GM12878 (cell line): ENCODE results near the gene VDR.

Experiments
- ATF7 ChIP-seq: fragments of 450-650 bp; IDR thresholded peaks from 2 replicates; pipeline ENCODE4 v1.6.1; 2016; ENCODE audit warnings: low read depth, mild to moderate bottlenecking
- ESRRA ChIP-seq: IDR thresholded peaks from 2 replicates; pipeline ENCODE4 v1.6.1; 2012; ENCODE audit warnings: mild to moderate bottlenecking, low read length, improper control_type of control experiment
- MXI1 ChIP-seq: fragments of 150-350 bp; IDR thresholded peaks from 2 replicates; pipeline ENCODE4 v1.6.1; 2011; ENCODE audit warnings: low read depth, mild to moderate bottlenecking, inconsistent platforms, low read length, improper control_type of control experiment
- NFYB ChIP-seq: IDR thresholded peaks from 2 replicates; pipeline ENCODE4 v1.6.1; 2011; ENCODE audit warnings: low read depth, mild to moderate bottlenecking, low read length, improper control_type of control experiment, moderate library complexity; ENCODE audit not compliant: insufficient read depth
- PAX8 ChIP-seq: fragments of 450-650 bp; IDR thresholded peaks from 2 replicates; pipeline ENCODE4 v1.6.1; 2017; ENCODE audit warnings: mild to moderate bottlenecking, moderate library complexity
- POLR2AphosphoS5 ChIP-seq: IDR thresholded peaks from 2 replicates; pipeline ENCODE4 v1.6.1; 2011; ENCODE audit warnings: mild to moderate bottlenecking, low read length, inconsistent platforms
- RBBP5 ChIP-seq: fragments of 200-600 bp; sonication (generic); conservative IDR thresholded peaks from 2 replicates; pipeline ENCODE4 v1.6.1; 2016
- STAT1 ChIP-seq: fragments of 450-650 bp; conservative IDR thresholded peaks from 2 replicates; pipeline ENCODE4 v1.6.1; 2014; ENCODE audit warnings: antibody characterized with exemption, mild to moderate bottlenecking
- TF ChIP-seq, protein P1 (sequence below), 3 experiments: IDR thresholded peaks in 2 of 3; conservative IDR thresholded peaks in 1 of 3; 2 replicates each; pipeline ENCODE4 v1.5.1; 2011; ENCODE audit warnings: low read depth in 3 of 3, low read length in 3 of 3, mild to moderate bottlenecking in 3 of 3, control low read depth in 2 of 3, moderate library complexity in 2 of 3, inconsistent platforms in 1 of 3, mixed read lengths in 1 of 3; ENCODE audit not compliant: control insufficient read depth in 2 of 3, insufficient read depth in 1 of 3; ENCODE audit errors: extremely low read depth in 1 of 3
- TF ChIP-seq, protein P2 (sequence below): fragments of 450-650 bp; IDR thresholded peaks from 2 replicates; pipeline ENCODE4 v1.6.1; 2014; ENCODE audit warnings: mild to moderate bottlenecking

DNA sequence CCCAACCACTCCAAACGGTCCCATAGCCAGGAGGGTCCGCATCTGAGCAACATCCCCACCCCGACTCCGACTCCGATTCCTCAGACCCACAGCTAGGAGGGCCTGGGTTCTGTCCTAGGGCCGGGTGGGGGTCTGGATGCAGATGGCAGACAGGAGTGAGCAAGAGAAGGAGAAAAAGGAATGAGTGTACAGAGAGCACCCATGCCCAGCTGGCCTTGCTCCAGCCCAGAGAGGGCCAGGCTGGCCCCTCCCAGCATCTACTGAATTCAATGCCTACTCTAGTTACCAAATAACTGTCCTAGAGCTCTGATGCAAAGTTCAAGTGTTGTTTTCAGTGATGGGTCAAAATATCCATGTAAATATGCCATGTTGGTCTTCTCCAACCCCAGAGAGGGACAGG lies 40.8 kb downstream of the VDR start:
- TF ChIP-seq, protein P1, sequence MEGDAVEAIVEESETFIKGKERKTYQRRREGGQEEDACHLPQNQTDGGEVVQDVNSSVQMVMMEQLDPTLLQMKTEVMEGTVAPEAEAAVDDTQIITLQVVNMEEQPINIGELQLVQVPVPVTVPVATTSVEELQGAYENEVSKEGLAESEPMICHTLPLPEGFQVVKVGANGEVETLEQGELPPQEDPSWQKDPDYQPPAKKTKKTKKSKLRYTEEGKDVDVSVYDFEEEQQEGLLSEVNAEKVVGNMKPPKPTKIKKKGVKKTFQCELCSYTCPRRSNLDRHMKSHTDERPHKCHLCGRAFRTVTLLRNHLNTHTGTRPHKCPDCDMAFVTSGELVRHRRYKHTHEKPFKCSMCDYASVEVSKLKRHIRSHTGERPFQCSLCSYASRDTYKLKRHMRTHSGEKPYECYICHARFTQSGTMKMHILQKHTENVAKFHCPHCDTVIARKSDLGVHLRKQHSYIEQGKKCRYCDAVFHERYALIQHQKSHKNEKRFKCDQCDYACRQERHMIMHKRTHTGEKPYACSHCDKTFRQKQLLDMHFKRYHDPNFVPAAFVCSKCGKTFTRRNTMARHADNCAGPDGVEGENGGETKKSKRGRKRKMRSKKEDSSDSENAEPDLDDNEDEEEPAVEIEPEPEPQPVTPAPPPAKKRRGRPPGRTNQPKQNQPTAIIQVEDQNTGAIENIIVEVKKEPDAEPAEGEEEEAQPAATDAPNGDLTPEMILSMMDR (IDR thresholded peaks at IDR 0.05 in 2 of 3, conservative IDR thresholded peaks at IDR 0.05 in 1 of 3; ENCODE audit: control insufficient read depth in 2 of 3, extremely low read depth in 1 of 3, insufficient read depth in 1 of 3, low read depth in 3 of 3, low read length in 3 of 3): no peak
- no peak for TF ChIP-seq PAX8
- no peak for TF ChIP-seq STAT1
- no peak for TF ChIP-seq NFYB
- TF ChIP-seq MXI1: no peak
- no peak for TF ChIP-seq ESRRA
- no peak for TF ChIP-seq ATF7
- no peak for TF ChIP-seq RBBP5
- TF ChIP-seq, protein P2, sequence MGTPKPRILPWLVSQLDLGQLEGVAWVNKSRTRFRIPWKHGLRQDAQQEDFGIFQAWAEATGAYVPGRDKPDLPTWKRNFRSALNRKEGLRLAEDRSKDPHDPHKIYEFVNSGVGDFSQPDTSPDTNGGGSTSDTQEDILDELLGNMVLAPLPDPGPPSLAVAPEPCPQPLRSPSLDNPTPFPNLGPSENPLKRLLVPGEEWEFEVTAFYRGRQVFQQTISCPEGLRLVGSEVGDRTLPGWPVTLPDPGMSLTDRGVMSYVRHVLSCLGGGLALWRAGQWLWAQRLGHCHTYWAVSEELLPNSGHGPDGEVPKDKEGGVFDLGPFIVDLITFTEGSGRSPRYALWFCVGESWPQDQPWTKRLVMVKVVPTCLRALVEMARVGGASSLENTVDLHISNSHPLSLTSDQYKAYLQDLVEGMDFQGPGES: no peak
- TF ChIP-seq POLR2AphosphoS5: no peak
